Measurements from ENCODE around the gene RPL18A.

GRCh38 chr19:17811681-17812080 is 48.0 kb upstream of the RPL18A start:
- TF ChIP-seq GATA2 (IDR thresholded peaks at IDR 0.05; ENCODE audit: low read depth, low read length) (no peak), GATA3 (IDR thresholded peaks at IDR 0.05; ENCODE audit: low read depth, low read length) (no peak)

Data from SH-SY5Y (cell line).